GM23248 (cell line): ENCODE measurements around the gene PTPN18. TPM values are rescaled to one million over a fixed set of nuclear protein-coding genes. Genes with fewer than 3 reads are reported as not detected.
A peak's percentile ranks its signal among the peaks of the same experiment; 100 is the strongest.

Experiments used
- DNase-seq: peaks from one replicate; pipeline ENCODE4 v3.0.0-alpha.2; 2015
- H2AFZ ChIP-seq: fragments of 200-600 bp; sonication (generic); 2 replicates; pipeline ENCODE4 v1.6.1; 2016; ENCODE audit warnings: antibody characterized with exemption
- H3F3A ChIP-seq: fragments of 200-600 bp; sonication (generic); 2 replicates; pipeline ENCODE4 v1.6.1; 2016; ENCODE audit warnings: mild to moderate bottlenecking, antibody characterized with exemption, mixed run types; ENCODE audit not compliant: insufficient read depth
- H3K27ac ChIP-seq: fragments of 200-600 bp; sonication (generic); 2 replicates; pipeline ENCODE4 v1.5.1; 2016; ENCODE audit warnings: mild to moderate bottlenecking
- H3K27me3 ChIP-seq: fragments of 200-600 bp; sonication (generic); replicated peaks from 2 replicates; pipeline ENCODE4 v1.6.1; 2016; ENCODE audit warnings: mild to moderate bottlenecking; ENCODE audit not compliant: insufficient read depth
- H3K36me3 ChIP-seq: fragments of 200-600 bp; sonication (generic); 2 replicates; pipeline ENCODE4 v1.6.1; 2016; ENCODE audit warnings: low read depth, mild to moderate bottlenecking
- H3K4me1 ChIP-seq: fragments of 200-600 bp; sonication (generic); 2 replicates; pipeline ENCODE4 v1.6.1; 2016; ENCODE audit warnings: mild to moderate bottlenecking; ENCODE audit not compliant: insufficient read depth
- H3K4me2 ChIP-seq: fragments of 200-600 bp; sonication (generic); one replicate; pipeline ENCODE4 v1.6.1; 2016; ENCODE audit warnings: mild to moderate bottlenecking; ENCODE audit not compliant: unreplicated experiment
- H3K4me3 ChIP-seq: fragments of 200-600 bp; sonication (generic); 2 replicates; pipeline ENCODE4 v1.5.1; 2016; ENCODE audit warnings: mild to moderate bottlenecking
- H3K79me2 ChIP-seq: fragments of 200-600 bp; sonication (generic); 2 replicates; pipeline ENCODE4 v1.6.1; 2016; ENCODE audit warnings: mild to moderate bottlenecking; ENCODE audit not compliant: insufficient read depth
- H3K9ac ChIP-seq: fragments of 200-600 bp; sonication (generic); 2 replicates; pipeline ENCODE4 v1.6.1; 2016; ENCODE audit warnings: mild to moderate bottlenecking
- H3K9me2 ChIP-seq: fragments of 200-600 bp; sonication (generic); 2 replicates; pipeline ENCODE4 v1.6.1; 2016; ENCODE audit warnings: mixed run types, mild to moderate bottlenecking, moderate library complexity; ENCODE audit not compliant: insufficient read depth
- H3K9me3 ChIP-seq: fragments of 200-600 bp; sonication (generic); one replicate; pipeline ENCODE4 v1.6.1; 2017; ENCODE audit warnings: low read depth
- H4K20me1 ChIP-seq: fragments of 200-600 bp; sonication (generic); 2 replicates; pipeline ENCODE4 v1.6.0; 2016; ENCODE audit not compliant: insufficient read depth
- EZH2 ChIP-seq: fragments of 200-600 bp; sonication (generic); IDR thresholded peaks from 2 replicates; pipeline ENCODE4 v1.6.1; 2018; ENCODE audit warnings: antibody characterized with exemption, mild to moderate bottlenecking; ENCODE audit not compliant: insufficient read depth, poor library complexity, severe bottlenecking
- EZH2phosphoT487 ChIP-seq: fragments of 200-600 bp; sonication (generic); IDR thresholded peaks from 2 replicates; pipeline ENCODE4 v1.6.1; 2018; ENCODE audit warnings: antibody characterized with exemption, moderate library complexity, mild to moderate bottlenecking, low read depth; ENCODE audit not compliant: insufficient read depth
- WGBS, 2 experiments: methylation state at CpG; one replicate each; pipeline ENCODE4 v1.1.6; 2015 to 2017; ENCODE audit warnings: low lambda C conversion rate in 2 of 2, low coverage in 1 of 2; ENCODE audit errors: missing lambda C conversion rate in 2 of 2; 5-methylcytosine and 5-hydroxymethylcytosine counted together
- in situ Hi-C: fragments of 300-500 bp; cut with MboI; formaldehyde crosslinking; loops from 2 replicates; pipeline ENCODE4 v1.15.0; 2020
- polyA plus RNA-seq: library from polyadenylated mRNA; unstranded; fragments of >200 nt; fragmentation: Nextera tagmentation; extraction: Ambion mirVana; gene quantifications from 2 replicates; pipeline ENCODE4 v1.2.1, GENCODE V29; 2016
- total RNA-seq: library from RNA; depleted of rRNA; stranded (reverse); fragments of >200 nt; shearing (Covaris generic); gene quantifications from 2 replicates; pipeline ENCODE4 v1.2.3, GENCODE V29; 2014

The PTPN18 gene
- total and polyA plus RNA-seq, 2 experiments from 2014 or later: 17.5 to 19.2 TPM

DNA sequence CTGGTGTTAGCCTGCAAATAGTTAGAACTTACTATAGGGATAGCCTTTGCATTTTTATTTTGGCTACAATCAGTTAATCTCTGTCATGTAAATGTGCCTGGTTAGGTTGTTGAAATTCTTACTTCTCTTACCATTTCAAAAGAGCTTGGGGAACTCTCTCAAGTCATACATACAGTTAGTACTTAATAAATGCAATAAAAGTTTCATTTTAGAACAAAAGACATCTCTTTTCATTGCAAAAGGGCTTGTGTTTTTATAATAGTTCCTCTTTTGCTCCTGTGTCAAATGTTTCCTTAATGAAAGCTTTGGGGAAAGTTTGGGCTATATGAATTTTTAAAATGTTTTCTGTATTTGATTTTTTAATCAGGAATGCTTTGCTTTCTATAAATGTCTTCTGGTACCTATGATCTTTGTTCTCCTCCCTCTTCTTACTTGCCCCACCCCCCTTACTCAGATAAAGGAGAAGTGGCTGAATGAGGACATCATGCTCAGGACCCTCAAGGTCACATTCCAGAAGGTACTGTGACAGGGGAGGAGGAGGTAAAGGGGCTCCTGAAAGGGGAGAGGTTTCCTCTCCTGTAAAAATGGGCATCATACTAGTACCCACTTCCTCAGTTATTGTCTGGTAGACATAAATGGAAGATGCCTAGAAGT is 13.6 kb downstream of the PTPN18 start:
- H3K9me2 ChIP-seq: no peaks in the 10 kb centered on the region

DNA sequence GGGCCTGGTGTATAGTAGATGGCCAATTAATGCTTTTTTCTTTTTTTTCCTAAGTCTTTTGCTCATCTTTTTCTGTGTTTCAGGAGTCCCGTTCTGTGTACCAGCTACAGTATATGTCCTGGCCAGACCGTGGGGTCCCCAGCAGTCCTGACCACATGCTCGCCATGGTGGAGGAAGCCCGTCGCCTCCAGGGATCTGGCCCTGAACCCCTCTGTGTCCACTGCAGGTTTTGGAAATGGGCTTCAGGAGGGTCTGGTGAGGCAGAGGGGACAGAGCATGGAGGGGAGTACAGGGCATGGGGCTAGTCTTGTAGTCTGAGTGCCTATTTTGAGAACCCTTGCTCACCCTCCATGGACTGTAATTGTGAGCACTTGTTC is 14.1 kb downstream of the PTPN18 start:
- no peak overlapping the region for H2AFZ ChIP-seq
- no peak for DNase-seq
- H3K27ac ChIP-seq: no peak overlapping the region
- peaks cover 16% of the 10 kb centered on the region for H3K4me1 ChIP-seq
- H3F3A ChIP-seq: no peaks in the 10 kb centered on the region
- no peaks in the 10 kb centered on the region for H3K27me3 ChIP-seq
- H3K9me2 ChIP-seq: no peaks in the 10 kb centered on the region
- H3K9me3 ChIP-seq: no peaks in the 10 kb centered on the region
- TF ChIP-seq EZH2 (no peak), EZH2phosphoT487 (no peak)
- 87 to 92% methylated on average over 5 of the region's 5 CpGs for WGBS, 2 experiments
- H4K20me1 ChIP-seq: no peaks in the 10 kb centered on the region
- H3K4me3 ChIP-seq: no peak overlapping the region
- no peak overlapping the region for H3K9ac ChIP-seq
- H3K36me3 ChIP-seq: no peaks in the 10 kb centered on the region
- no peak overlapping the region for H3K4me2 ChIP-seq
- in situ Hi-C loops: no loop called here
- H3K79me2 ChIP-seq: peaks cover 34% of the 10 kb centered on the region

More for the DNA sequence above, 13.6 kb downstream of the PTPN18 start:
- Histone ChIP-seq H2AFZ (no peak overlapping the region), H3K79me2 (peaks cover 29% of the 10 kb centered on the region), H3F3A (no peaks in the 10 kb centered on the region), H4K20me1 (no peaks in the 10 kb centered on the region), H3K4me2 (no peak overlapping the region), H3K4me1 (peaks cover 11% of the 10 kb centered on the region), H3K9me3 (no peaks in the 10 kb centered on the region), H3K4me3 (no peak overlapping the region), H3K9ac (no peak overlapping the region), H3K27me3 (no peaks in the 10 kb centered on the region), H3K27ac (no peak overlapping the region), H3K36me3 (no peaks in the 10 kb centered on the region)
- in situ Hi-C loops: no loop called here
- TF ChIP-seq EZH2phosphoT487: no peak
- TF ChIP-seq EZH2: no peak
- DNase-seq: no peak

DNA sequence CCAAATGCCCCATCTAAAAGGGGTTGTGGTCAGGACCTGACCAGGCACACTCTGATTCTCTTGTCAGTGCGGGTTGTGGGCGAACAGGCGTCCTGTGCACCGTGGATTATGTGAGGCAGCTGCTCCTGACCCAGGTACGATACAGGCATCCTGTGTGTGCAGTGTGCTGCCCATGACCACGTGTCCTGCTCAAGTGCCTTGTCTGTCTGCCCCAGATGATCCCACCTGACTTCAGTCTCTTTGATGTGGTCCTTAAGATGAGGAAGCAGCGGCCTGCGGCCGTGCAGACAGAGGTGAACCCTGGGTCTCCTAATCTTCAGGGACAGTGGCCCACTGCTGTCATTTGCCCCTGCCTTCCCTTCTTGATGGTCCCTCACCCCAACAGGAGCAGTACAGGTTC is 14.6 kb downstream of the PTPN18 start:
- no peaks in the 10 kb centered on the region for H3F3A ChIP-seq
- peaks cover under 1% of the 10 kb centered on the region; the same call in 1 of the 2 replicates for H3K36me3 ChIP-seq
- H4K20me1 ChIP-seq: no peaks in the 10 kb centered on the region
- H3K9me2 ChIP-seq: no peaks in the 10 kb centered on the region
- no peak overlapping the region for H3K9ac ChIP-seq
- peaks cover 19% of the 10 kb centered on the region for H3K4me1 ChIP-seq
- TF ChIP-seq EZH2: no peak
- no peak overlapping the region for H3K27ac ChIP-seq
- WGBS, 2 experiments: 93 to 95% methylated on average over 9 of the region's 9 CpGs
- no peak for DNase-seq
- H3K4me3 ChIP-seq: no peak overlapping the region
- in situ Hi-C loops: no loop called here
- no peaks in the 10 kb centered on the region for H3K27me3 ChIP-seq
- no peak overlapping the region for H2AFZ ChIP-seq
- no peak overlapping the region for H3K4me2 ChIP-seq
- peaks cover 39% of the 10 kb centered on the region for H3K79me2 ChIP-seq
- H3K9me3 ChIP-seq: no peaks in the 10 kb centered on the region

DNA sequence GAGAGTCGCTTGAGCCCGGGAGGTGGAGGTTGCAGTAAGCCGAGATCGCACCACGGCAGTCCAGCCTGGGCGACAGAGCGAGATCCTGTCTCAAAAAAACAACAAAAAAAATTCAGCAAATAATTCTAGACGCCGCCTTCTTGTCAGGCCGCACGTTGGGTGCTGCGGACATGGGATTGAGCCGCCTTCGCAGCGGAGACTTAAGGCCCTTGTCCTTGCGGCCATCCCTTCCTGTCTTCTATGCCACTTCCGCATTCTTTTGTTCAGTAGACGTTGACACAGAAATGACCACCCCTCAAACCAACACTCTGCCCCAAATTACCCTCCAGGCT is 15.8 kb downstream of the PTPN18 start:
- H3K9me3 ChIP-seq: no peaks in the 10 kb centered on the region
- peaks cover 6% of the 10 kb centered on the region for H3K36me3 ChIP-seq
- peak overlapping the region; percentile 91 for H3K4me3 ChIP-seq
- H3F3A ChIP-seq: no peaks in the 10 kb centered on the region
- H3K27me3 ChIP-seq: no peaks in the 10 kb centered on the region
- no peaks in the 10 kb centered on the region for H3K9me2 ChIP-seq
- peaks cover 51% of the 10 kb centered on the region for H3K79me2 ChIP-seq
- peak; percentile 65 for DNase-seq
- in situ Hi-C loops: no loop called here
- H3K27ac ChIP-seq: peak overlapping the region; percentile 54; the same call in 1 of the 2 replicates
- H2AFZ ChIP-seq: peak overlapping the region; percentile 85
- TF ChIP-seq EZH2phosphoT487 (no peak), EZH2 (no peak)
- 26 to 27% methylated on average over 18 of the region's 18 CpGs for WGBS, 2 experiments
- H4K20me1 ChIP-seq: no peaks in the 10 kb centered on the region
- peaks cover 19% of the 10 kb centered on the region for H3K4me1 ChIP-seq
- peak overlapping the region; percentile 94 for H3K4me2 ChIP-seq
- peak overlapping the region; percentile 91 for H3K9ac ChIP-seq
